ENCODE data around the gene APOBEC2.

APOBEC2 gene

DNA sequence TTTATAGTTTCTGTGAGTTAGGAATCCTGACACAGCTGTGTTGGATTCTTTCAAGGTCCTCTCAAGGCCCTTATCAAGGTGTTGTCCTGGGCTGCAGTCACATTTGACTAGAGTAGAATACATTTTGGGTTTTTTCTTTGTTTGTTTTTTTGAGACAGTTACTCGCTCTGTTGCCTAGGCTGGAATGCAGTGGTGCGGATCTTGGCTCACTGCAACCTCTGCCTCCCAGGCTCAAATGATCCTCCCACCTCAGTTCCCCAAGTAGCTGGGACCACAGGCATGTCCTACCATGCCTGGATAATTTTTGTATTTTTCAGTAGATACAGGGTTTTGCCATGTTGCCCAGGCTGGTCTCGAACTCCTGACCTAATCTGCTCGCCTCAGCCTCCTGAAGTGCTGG, 35.4 kb downstream of the APOBEC2 start:
- TF ChIP-seq, protein P1, sequence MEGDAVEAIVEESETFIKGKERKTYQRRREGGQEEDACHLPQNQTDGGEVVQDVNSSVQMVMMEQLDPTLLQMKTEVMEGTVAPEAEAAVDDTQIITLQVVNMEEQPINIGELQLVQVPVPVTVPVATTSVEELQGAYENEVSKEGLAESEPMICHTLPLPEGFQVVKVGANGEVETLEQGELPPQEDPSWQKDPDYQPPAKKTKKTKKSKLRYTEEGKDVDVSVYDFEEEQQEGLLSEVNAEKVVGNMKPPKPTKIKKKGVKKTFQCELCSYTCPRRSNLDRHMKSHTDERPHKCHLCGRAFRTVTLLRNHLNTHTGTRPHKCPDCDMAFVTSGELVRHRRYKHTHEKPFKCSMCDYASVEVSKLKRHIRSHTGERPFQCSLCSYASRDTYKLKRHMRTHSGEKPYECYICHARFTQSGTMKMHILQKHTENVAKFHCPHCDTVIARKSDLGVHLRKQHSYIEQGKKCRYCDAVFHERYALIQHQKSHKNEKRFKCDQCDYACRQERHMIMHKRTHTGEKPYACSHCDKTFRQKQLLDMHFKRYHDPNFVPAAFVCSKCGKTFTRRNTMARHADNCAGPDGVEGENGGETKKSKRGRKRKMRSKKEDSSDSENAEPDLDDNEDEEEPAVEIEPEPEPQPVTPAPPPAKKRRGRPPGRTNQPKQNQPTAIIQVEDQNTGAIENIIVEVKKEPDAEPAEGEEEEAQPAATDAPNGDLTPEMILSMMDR (IDR thresholded peaks at IDR 0.05; ENCODE audit: control extremely low read depth, extremely low read depth, low read depth, missing control alignments) = no peak
- DNase-seq (ENCODE audit: extremely low spot score) = no peak
- CTCF ChIA-PET = interaction anchor here (1.8 kb wide), 1 partner anchor 16 kb away, joined by 3 read pairs; no protein-coding TSS in a partner anchor
- POLR2A ChIA-PET = no interaction called here

DNA sequence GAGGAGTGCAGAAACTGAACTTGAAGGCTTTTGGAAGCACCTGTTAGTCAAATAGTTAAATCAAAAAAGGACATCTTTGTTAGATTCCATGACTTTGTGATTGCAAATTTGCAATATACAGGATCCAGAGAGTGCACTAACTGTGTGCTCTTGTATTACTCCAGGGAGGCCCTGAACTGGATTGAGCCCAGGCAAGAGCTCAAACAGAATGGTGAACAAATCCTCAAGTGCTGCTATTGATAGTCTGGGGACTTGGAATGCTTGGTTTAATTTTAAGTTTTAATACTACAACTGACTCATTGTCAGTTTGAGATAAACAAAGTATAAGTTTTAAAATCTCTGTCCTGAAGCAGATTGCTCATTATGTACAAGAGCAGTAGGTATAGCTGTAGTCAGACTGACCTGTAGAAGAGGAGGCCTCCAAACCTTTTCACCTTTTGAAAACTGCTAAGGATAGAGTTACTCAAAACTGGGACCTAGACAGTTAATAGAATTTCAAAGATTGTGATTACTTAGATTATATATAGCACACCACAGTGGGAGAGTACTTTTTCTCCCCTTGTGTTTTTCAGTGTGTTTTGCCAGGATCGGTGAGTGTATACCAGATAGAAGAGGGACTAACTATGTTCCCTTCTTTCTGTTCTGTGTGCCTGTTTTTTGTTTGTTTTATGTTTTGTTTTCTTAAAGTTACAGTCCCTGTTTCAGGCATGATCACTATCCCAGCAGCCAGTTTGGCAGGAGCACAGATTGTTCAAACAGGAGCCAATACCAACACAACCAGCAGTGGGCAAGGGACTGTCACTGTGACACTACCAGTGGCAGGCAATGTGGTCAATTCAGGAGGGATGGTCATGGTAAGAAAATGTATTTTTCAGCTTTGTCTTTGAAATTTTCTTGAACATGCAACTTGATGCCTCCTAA, 38.1 kb downstream of the APOBEC2 start:
- CTCF ChIA-PET = interaction anchor here (0.9 to 3.6 kb wide), 8 partner anchors 8 to 228 kb away, joined by 4 to 16 read pairs (median 6); partner anchors contain the start of genes NFYA and OARD1
- no peak for DNase-seq (ENCODE audit: extremely low spot score)
- TF ChIP-seq, protein P1 (IDR thresholded peaks at IDR 0.05; ENCODE audit: control extremely low read depth, extremely low read depth, low read depth, missing control alignments) = no peak
- POLR2A ChIA-PET = no interaction called here

DNA sequence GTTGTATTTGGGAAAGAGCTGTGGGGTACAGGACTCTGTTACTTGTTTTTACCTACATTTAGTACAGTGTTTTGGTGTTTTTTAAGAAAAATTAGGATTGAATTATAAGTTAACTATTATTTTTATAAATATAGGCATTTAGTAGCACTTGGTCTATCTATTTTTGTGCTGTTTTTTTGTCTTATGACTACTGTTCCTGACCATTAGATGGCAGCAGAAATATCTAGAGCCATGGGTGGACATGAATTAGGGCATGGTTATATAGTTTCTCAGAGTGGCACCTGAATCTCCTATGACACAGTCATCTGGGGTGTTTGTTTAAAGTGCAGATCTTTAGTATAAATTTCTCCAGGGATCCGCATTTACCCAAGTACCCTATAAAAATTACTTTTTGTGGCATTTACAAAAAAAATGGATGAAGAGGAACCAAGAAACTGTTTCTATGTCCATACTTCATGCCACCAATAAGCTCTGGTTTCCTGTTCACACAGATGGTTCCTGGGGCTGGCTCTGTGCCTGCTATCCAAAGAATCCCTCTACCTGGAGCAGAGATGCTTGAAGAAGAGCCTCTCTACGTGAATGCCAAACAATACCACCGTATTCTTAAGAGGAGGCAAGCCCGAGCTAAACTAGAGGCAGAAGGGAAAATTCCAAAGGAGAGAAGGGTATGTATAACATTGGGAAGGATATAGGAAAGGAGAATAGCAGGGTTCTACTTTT, 39.6 kb downstream of the APOBEC2 start:
- DNase-seq (ENCODE audit: extremely low spot score) = peak; percentile 24

DNA sequence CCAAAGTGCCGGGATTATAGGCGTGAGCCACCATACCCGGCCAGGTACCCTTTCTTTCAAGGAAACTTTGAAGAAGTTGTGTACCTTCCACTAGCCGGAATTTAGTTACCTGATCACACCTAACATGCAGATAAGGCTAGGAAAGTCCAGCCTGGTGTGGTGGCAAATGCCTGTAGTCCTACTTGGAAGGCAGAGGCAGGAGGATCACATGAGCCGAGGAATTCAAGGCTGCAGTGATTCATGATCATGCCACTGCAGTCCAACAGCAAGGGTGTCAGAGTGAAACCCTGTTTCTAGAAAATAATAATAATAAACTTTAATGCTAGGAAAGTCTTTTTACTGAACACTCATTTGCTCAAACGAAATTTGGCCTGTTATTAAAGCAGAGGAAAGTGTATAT, 40.7 kb downstream of the APOBEC2 start:
- TF ChIP-seq, protein P1 (IDR thresholded peaks at IDR 0.05; ENCODE audit: control extremely low read depth, extremely low read depth, low read depth, missing control alignments) = no peak
- ChIA-PET CTCF (interaction anchor here (1.3 to 3.6 kb wide), 3 partner anchors 10 to 226 kb away, joined by 3 to 16 read pairs (median 16); no protein-coding TSS in a partner anchor), POLR2A (no interaction called here)
- DNase-seq (ENCODE audit: extremely low spot score) = no peak

More for the DNA sequence above, 39.6 kb downstream of the APOBEC2 start:
- CTCF ChIA-PET = interaction anchor here (0.9 to 3.6 kb wide), 13 partner anchors 9 to 227 kb away, joined by 3 to 16 read pairs (median 4); partner anchors contain the start of genes NFYA and OARD1
- TF ChIP-seq, protein P1 (IDR thresholded peaks at IDR 0.05; ENCODE audit: control extremely low read depth, extremely low read depth, low read depth, missing control alignments) = peak; percentile 37
- POLR2A ChIA-PET = no interaction called here

DNA sequence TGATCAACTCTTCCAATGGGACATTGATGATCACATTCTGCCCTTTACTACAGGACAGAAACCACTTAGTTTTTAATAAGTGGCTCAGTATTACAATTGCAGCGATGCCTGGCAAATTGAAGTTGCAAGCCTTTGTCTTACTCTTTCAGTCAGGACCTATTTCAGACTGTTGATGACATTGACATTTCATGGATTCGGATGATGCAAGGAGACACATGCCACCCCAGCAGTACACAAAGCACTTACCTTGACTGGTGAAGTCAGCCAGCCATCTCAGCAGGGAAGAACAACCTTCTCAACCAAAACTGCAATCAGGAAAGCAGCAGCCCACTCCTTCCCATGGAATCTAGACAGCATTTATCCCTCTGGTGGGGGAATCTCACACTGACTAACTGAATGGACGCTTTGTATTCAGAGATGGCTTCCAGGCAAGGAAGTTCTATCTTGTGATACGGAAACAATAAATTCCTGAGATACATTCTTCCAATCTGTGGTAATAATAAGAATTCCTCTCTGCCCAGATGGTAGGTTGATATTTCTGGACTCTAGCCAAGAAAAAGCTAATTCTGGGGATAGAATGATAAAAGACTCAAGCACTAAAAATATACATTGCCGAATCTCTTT, 44.6 kb downstream of the APOBEC2 start:
- TF ChIP-seq, protein P1 (IDR thresholded peaks at IDR 0.05; ENCODE audit: control extremely low read depth, extremely low read depth, low read depth, missing control alignments) = no peak
- DNase-seq (ENCODE audit: extremely low spot score) = no peak

DNA sequence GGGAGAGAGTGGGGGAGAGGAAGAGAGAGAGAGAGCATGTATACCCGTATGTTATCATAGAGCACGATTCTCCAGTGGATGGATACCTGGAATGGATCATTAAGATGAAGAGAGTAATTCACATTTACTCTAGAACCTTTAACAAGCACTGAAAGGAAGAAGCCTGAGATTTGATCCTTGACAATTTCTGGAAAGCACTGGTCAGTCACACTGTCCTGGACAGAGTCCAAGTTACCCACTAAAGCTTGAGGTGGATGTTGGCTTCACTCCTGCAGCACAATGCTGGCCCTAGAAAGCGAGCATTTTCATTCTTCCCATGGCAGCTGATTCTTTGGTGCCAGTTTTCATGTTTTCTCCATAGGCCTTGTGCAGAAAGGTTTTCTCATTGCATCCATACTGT, 45.4 kb downstream of the APOBEC2 start:
- no peak for DNase-seq (ENCODE audit: extremely low spot score)
- CTCF ChIA-PET = interaction anchor here (1.5 kb wide), 1 partner anchor 26 kb away, joined by 3 read pairs; the partner anchor contains the start of genes NFYA and OARD1
- POLR2A ChIA-PET = no interaction called here
- TF ChIP-seq, protein P1 (IDR thresholded peaks at IDR 0.05; ENCODE audit: control extremely low read depth, extremely low read depth, low read depth, missing control alignments) = no peak

More for the DNA sequence above, 44.6 kb downstream of the APOBEC2 start:
- ChIA-PET POLR2A (no interaction called here), CTCF (no interaction called here)

All from GM10248 (cell line).